IPS-NIHi7 (cell line): ENCODE results near the gene CZIB.

ENCODE experiments used
- DNase-seq: peaks from one replicate; pipeline ENCODE4 v3.0.0; 2012; ENCODE audit warnings: mixed read lengths; ENCODE audit errors: extremely low spot score

CZIB gene

DNA sequence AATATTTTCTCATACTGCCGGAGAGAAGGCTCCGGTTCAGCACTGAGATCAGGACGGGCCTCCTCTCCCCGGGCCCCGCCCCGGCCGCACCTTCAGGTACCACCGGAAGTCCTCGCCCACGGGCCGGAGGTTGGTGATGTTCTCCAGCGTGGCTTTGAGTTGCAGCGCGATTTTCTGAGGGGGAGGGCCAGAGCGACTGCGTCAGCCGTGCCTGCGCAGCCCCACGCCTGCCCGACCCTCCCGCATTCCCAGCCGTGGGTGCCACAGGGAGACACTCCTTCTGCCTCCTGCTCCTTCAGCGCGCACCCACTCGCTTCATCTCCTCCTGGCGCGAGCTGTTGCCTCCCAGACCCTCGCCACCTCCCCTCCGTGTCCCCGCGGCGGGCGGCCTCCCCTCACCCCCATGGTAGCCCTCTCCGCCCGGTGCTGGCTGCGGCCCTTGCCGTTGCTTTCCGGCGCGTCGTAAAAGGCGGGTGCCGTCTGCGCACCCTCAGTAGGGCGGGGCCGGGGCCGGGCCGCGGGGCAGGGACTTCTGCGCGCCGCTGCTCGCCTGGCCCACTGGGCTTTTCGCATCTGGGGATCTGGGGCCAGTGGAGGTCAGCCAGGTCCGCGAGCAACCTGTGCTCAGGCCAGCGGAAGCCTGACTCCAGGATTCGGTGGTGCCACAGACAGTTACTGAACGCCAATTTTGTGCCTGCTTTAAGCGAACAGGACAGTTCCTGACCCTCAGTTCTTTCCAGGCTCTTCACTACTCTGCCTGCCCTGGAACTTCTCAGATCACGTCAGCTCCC lies at the start of gene CZIB:
TSS of gene CZIB (minus strand) at position 464 of the 791 bp plus-strand sequence. CDS start at position 405, 59 bp downstream.
- DNase-seq: peak; percentile 97

DNA sequence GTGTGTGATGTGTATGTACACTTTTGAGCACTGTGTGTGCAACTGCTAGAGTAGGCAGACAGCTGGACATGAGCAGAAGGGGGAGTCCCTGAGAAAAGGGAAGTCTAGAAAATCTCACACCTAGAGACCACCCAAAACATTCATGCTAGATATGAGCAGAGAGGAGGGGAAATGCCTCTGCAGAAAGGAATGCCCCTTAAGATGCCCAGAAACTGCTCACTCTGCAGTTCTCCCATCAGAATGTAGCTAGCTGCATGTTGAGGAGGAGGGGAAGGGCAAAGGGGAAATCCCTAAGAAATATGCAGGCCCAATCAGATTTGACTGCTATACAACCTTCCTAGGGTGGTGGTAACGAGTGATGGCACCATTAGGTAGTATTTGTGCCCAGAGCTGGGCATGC lies 49.7 kb upstream of the CZIB start:
- DNase-seq: no peak

DNA sequence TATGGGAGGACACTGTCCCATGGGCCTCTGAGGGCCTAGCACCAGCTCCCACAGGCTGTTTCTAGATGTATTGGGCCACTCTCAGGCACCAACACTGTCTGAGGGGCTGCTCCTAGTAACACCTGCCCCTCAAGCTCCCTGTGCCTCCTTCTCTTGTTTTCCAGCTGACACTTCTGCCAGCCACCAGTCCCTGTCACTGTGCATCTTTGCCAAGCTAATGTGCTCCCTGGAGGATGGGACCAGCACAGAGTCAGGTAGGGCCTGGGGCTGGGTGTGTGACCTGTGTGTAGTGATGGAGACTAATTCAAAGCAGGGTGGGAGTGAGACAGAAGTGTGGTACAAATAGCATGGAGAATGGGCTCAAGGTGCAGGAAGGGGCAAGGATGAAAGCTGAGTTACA lies 47.3 kb upstream of the CZIB start:
- DNase-seq: no peak

- peak; percentile 71 for DNase-seq
These were observed 45.6 kb upstream of the CZIB start for GRCh38 chr1:53266038-53266437.

GRCh38 chr1:53265581-53265980 lies 45.1 kb upstream of the CZIB start:
- DNase-seq: no peak

GRCh38 chr1:53264048-53264447 lies 43.6 kb upstream of the CZIB start:
- DNase-seq: no peak

DNA sequence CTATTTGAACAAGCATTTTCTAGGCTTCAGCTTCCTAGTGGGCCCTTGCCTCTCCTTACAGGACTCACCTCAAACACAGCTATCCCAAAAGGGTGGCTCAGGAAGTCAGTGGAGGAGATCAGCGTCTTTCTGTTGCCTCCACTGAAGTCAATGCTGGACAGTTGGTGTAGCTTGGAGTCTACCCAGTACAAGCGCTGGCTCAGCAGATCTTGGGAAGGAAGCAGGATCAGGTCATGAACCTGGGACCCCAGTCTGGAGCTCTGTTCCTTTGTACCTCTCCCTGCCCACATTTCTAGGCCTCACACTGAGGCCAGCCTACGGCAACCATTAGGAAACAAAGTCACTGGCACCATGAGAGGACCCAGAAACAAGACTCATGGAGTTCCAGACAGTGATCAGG lies 41.6 kb upstream of the CZIB start:
- DNase-seq: no peak

- DNase-seq: no peak
These were observed 40.3 kb upstream of the CZIB start for GRCh38 chr1:53260631-53261247.

GRCh38 chr1:53259932-53260331 lies 39.5 kb upstream of the CZIB start:
- DNase-seq: no peak

DNA sequence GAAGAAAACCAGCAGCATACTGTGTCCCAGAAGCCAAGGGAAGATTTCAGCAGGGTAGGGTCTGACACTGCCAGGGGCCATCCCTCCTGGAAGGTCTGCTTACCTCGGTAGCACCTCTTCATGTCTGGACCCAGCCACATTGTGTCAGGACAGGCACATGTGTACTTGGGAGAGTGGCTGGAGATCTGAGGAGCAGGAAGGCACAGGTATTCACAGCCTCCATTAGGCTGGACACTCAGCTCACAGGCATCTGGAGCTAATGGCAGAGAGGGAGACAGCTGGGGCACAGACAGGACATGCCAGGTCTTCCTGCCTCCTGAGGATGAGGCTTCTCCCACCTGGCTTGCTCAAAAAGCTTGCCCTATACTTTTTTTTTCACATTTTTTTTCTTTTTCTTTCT lies 37.8 kb upstream of the CZIB start:
- no peak for DNase-seq

- DNase-seq: no peak
These were observed 37.1 kb upstream of the CZIB start for GRCh38 chr1:53257454-53258081.

DNA sequence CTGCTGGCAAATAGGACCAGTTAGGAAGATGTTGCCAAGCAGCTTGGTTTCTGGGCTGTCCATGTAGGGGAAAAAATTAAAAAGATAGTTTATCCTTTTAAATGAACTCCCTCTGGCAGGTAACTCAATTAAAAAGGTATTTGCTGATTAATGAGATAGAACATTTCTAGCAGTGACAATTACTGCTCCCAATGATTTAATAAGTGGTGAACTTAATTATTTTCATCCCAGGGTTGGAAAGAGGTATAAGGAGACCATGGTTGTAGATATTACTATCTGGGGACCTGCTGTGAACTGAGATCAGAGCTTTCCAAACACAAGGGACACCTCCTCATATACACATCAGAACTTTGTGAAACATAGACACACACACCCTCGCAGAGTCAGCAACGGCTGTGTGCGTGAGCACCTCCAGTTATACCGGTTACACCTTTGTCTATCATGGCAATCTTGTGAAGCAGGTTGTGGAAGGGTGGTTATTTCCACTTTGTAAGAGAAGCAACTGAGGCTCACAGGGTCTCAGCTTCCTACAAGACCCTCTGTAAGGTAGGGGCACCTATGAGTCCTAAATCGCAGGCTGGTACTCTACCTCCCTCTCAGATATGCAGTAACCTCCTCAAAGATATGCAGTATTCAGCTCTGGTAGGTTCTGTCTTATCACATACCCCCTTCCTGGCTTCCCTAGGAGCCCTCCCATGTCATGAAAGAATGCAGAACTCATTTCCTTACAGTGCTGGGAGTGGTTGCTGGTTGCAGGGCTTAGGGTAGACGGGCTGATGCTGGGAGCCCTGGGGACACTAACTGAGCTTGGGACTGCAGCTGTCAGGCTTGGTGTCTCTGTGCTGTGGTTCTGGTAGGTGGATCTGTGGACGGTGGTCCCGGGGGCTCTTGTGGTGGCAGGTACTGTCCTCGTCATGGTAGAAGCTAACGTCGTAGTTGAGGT lies 36.3 kb upstream of the CZIB start:
- no peak for DNase-seq

GRCh38 chr1:53255031-53255430 lies 34.6 kb upstream of the CZIB start:
- DNase-seq: no peak

GRCh38 chr1:53254011-53254640 lies 33.7 kb upstream of the CZIB start:
- no peak for DNase-seq

DNA sequence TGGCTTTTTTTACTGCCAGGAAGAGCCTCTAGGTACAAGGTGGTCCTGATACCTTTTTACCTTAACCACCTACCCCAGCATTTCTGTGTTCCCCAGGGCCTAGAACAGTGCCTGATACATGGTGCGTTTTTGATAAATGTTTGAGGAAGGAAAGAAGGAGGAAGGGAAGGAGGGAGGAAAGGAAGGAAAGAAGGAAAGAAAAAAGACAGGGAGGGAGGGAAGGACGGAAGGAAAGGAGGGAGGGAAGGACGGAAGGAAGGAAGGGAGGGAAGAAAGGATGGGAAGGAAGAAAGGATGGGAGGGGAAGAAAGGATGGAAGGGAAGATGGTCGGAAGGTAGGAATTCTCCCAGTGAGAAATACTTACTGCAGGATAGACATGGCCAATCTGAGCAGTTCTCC lies 29.9 kb upstream of the CZIB start:
- DNase-seq: no peak

- DNase-seq: no peak
These were observed 29.3 kb upstream of the CZIB start for GRCh38 chr1:53249706-53250105.

DNA sequence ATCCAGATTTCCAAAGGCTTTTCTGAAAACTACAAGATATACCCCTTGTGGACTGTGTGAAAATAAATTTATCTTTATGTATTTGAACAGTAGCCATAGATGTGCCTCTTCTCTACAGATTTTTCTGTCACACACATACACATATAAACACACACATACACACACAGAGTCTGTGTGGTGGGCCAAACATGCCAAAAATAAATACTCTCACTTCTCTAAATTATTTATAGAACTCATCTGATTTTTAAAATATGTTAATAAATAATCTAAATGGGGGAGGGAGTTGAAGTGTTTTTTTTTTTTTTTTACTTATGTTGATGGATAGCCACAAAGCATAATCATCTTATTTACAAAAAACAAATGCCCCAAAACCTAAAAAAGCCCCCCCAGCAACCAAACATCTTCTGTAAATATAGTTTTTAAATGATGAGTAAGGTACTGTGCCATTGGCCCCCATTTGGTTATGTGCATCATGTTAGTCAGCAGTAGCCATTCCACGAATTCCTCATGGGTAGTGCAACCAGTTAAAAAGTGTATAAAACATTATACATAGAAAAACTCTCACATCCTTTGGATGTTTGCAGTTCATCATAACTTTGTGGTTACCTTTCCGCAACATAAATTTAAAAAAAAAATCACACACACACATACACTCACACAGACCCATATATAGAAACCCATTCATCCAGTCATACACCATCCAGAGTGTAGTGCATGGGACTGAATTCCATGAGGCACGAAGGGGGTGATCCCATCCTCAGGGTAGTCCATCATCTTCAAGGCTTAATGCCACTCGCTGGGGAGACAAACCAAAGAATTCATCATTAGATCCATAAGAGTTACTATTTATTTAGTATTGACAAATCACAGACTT lies 26.1 kb upstream of the CZIB start:
- no peak for DNase-seq

DNA sequence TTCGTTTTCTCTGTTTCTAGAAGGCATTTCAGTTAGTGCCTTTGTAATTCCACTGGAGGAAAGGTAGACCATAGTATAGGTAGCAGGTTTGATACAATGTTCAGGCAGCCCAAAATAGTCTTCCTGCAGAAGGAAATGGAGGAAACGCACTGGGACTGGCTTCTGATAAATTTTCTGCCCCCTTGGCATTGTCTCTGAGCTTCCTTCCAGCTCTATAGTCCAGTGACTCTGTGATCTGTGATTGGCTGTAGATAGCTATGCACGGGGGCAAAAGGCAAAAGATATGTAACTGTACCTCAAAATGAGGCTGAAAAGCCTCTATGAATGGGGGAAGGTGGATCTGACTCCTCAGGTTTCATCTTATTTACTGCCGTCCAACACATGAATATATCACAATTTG lies 23.7 kb upstream of the CZIB start:
- no peak for DNase-seq

DNA sequence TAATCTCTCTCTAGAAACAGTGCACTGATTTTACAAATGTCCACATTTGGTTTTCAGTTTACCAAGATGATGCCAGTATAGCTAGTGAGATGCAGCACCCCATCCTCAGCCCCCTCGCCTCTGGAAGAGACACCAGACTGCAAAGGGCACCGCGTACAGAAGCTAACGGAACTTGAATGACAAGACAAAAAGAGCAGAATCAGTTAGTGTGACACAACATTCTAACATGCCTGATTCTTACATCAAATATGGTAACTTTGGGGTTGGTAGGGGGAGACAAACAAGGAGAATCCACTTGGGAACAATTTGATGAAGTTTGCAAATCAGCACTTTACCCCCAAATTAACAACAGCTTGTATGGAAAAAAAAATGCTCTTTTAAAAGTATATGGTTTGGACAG lies 21.9 kb upstream of the CZIB start:
- DNase-seq: no peak

DNA sequence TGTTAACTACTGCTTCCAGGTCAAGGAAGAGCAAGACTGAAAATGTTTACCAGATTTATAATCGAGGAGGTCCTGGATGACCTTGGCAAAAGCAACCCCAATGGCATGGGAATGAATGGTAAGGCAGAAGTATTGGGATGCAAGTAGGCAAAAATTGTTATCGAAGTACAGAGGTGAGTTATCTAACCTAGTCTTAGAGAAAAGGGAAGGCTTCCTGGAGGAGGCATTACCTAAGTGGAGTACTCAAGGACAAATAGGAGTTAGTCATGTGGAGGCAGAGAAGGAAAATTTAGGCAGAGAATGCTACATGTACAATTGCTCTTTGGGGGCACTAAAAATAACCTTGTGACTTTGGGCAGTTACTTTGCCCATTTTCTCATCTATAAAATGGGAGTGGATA lies 21.4 kb upstream of the CZIB start:
- DNase-seq: no peak
